Left renal pelvis (tissue), 4 donors: ENCODE data around the gene BLACAT1. TPM values are rescaled to one million over a fixed set of nuclear protein-coding genes. Genes with fewer than 3 reads are reported as not detected.

Experiments used
- DNase-seq, 4 donors: peaks; one replicate each; pipeline ENCODE4 v3.0.0-alpha.2; 2013; ENCODE audit warnings: low read depth in 4 of 4, low spot score in 3 of 4
- polyA plus RNA-seq, 4 donors: library from polyadenylated mRNA; unstranded; fragments of 120-200 nt; gene quantifications; one replicate each; pipeline ENCODE4 v1.2.1, GENCODE V29; 2013; ENCODE audit not compliant: insufficient read length in 4 of 4

The BLACAT1 gene
- polyA plus RNA-seq: 1 to 10 TPM in 3 of 4 donors, under 1 TPM in 1; 0.34 to 3.3 (median 2.4) TPM

DNA sequence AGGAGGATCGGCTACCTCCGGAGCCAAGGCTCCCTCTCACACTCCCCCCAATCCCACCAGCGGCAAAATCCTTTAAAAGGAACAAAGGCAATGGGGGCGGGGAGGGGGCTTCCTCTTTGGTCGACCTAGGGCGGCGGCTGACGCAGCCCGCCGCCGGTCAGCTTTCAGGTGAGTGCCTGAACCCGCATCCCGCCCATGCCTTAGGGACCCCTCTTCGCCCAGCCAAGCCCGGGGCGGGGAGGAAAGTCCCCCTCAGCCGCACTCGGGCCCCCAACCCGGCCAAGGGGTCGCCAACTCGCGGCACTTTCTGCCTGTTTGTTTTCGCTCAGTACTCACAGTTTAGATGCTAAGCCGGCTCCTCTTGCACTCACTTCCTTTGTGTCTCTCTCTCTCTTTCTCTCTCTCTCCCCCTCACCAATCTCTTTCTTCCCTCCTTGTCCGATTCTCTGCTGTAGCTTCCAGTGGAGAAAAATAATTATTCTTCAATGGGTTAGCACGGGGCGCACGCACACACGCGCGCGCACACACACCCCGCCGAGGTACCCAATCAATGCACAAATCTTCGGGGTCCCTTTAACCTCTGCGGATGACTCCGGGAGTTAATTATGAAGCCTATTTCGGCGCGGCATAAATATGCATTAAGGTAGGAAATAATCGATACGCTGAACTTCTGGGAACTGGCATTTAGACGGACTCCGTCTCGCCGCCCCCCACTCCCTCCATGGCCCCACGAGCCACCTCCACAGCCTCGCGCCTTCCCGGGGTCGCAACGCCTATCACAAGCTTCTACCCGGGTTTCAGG lies at the start of gene BLACAT1:
Gene BLACAT1, minus strand, starts transcription at position 465 of the 802 bp plus-strand sequence.
- no peak for DNase-seq

DNA sequence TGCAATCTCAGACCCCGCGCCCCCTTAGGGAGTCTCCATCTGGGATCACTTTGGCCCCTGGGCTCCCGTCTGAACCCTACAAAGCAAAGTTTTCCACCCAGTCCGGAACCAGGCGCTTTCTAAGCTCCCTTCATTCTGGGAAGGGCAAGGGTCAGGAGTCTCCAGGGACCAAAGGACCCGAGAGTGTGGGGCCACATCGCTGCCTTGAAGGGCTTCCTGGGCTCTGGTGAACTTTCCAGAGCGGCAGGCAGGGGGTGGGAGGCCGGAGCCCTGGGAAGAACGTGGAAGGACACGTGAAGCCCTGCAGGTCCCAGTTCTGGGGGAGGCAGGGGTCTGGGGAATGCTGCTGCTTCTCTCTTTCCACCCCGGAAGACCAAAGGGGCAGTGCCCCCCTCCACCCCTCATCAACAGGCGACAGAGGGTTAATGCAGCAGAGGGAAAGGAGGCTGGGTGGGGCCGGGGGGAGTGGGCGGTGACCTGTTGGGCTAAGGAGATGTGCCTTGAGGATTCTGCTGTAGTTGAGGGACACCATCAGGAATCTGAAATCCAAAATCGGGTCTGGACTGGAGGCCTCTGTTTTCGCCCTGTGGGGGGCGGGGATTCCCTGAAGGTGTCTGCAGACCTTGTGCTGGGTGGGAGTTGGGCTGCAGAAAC lies 49.4 kb upstream of the BLACAT1 start:
- DNase-seq: no peak

DNA sequence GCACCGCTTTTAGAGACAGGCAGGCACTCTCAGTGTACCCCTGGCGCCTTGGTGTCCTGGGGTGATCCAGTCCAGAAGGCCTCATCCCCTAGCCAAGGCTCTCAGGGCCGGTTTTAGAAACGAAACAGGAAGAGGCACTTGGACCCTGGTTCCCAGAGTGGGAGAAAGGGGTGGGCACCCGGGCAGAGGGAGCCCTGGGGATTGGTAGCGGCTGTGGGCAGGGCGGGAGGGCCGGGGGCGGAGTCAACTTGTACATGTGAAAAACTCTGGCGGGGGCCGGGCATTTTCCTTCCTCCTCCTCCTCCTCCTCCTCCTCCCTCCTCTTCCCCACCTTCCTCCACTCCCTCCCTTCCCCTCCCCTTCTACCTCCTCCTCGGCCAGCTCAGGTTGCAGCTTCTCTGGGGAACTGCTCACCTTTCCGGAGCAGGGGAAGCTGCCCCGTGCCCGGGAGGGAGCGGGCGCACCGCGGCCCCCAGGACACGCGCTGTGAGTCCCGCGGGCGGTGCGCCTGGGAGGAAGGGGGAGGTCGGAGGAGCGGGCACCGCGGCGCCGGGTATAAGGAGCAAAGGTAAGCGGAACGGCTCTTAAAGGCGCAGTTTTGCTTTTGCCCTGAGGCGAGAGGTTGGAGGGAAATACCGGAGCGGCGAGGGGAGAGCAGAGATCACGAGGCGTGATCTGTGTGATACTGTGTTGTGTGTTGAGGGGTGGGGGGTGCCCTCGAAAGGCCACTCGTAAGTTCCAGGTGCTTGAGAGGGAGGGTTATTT lies 48.6 kb upstream of the BLACAT1 start, which contains the start of gene CDK18:
Gene CDK18, plus strand, starts transcription at position 359 of the 765 bp plus-strand sequence. CDS start 18,499 bp downstream, outside the sequence.
- DNase-seq: peak in 3 of 4 donors; percentile 68 to 77 (median 74)

DNA sequence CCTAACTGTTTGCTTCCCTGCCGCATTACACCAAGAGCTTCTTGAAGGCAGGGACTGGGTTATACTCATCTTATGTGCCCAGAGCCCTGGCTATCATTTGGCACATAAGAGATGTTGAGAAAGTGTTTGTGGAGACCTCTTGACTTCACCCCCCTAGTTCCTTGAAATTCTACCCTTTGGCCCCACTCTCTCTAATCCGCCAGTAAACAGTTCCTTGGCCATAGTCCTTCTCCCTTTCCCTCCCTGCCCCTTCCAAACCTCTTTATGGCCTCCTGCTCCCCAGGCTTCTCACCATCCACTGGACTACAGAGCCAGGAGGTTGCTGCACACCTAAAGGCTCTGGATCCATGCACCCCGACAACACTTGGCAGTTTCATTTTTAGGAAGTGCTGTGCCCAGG lies 47.1 kb upstream of the BLACAT1 start:
- no peak for DNase-seq

DNA sequence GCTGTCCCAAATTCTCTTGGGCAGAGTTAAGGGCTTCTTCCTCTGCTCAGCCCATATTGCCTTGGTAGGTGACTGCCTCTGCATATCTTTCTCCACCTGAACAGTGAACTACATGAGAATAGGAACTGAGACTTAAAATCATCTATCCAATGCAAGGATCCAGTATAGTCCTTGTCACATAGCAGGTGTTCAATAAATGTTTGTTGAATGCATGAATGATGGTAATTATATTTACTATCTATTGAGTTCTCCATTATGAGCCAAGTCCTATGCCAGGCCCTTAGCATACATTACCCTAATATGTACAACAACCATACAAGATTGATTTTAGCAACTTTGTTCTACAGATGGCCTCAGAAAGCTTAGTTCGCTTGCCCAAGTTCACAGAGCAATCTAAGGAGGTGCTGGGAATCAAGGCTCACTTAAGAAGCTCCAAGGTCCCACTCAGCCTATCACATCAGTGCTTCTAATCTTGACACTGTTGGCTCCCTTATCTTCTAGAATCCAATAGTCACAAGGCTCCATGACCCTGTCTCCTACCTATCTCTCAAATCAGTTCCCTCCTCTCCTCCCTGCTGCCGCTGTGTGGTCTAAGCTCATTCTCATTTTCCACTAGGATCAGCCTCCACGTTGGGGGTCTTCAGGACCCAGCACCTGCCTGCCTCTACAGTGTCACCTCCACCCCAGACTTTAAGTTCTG lies 46.4 kb upstream of the BLACAT1 start:
- DNase-seq: no peak

DNA sequence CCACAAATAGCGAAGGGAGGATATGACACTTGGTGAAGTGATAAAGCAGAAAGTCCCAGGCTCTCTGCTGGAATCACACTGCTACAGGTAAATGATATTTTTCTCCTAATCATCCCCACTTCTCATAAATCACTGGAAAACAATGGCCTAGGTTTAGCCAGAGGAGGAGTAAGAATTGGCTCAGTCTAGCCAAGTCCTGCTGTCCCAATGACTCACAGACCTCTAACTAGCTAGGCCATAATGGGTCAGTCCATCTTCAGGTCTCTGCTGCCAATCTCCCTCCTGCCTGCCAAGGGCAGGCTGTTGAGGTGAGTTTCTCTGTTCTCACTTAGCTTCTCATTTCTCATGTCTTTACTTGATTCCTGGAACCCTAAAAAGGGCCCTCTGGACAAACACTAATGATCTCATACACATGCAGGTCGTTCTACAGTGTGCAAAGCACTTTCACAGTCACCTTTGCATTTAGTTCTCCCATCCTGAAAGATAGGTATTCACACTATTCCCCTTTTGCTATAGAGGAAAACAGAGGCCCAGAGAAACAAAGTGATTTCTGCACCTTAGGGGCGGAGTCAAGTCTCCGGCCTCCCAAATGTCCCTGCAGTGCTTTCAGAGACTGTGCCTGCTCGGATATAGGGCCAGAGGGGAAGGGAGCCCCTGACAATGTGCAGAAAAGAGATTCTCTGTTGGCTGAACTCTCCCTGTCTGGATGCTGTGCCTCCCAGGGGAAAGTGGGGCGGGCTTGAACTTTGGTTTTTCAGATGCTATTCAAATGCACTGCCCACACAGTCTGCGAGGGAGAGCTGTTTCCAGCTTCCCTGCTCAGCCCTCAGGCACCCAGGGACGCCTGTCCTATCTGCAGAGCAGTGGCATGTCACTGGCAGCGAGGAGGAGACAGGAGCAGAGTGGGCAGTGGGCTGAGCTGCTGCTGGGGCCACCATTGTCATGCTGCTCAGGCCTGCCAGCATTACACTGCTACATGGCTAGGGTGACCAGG lies 44.7 kb upstream of the BLACAT1 start:
- DNase-seq: no peak

DNA sequence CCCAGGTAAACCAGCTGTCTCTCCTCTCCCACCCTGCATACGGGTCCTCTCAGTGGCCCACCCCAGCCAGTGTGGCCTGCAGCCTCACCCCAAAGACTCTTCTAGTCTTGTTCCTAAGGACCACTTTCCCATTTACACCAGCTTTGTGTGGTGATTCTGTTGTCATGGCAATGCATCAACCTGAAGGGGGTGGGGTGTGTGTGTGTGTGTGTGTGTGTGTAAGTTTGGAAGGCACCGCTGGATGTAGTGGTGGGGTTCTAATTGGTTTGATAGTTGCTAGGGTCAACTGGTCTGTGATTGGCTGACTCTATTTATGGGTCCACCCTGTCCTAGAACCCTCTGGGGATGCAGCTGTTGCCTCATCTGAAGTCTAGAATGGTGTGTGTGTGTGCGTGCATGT lies 43.9 kb upstream of the BLACAT1 start:
- DNase-seq: no peak

DNA sequence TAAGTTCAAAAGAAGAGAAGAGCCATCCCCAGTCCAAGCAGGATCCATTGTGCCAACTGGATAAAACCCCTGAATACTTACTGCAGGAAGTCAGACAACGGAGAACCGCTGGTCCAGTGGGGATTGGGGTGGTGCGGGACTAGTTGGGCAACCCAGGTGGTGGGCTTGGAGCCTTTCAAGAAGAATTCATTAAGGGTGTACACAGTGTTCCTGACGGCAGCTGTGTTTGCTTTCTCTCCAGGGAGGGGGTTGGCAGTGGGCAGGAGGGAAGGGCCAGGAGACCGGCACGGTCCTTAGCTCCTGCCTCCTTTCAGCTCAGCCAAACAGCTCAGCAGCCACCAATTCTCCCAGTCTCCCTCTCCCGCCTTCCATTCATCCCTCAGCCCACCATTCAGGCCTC lies 41.5 kb upstream of the BLACAT1 start:
- no peak for DNase-seq

- DNase-seq: no peak
These were observed 40.8 kb upstream of the BLACAT1 start for GRCh38 chr1:205496661-205497060.

GRCh38 chr1:205495237-205495823 lies 39.5 kb upstream of the BLACAT1 start:
- DNase-seq: no peak

GRCh38 chr1:205494115-205494514 lies 38.3 kb upstream of the BLACAT1 start:
- DNase-seq: no peak

GRCh38 chr1:205493241-205494085 lies 37.6 kb upstream of the BLACAT1 start:
- DNase-seq: no peak

DNA sequence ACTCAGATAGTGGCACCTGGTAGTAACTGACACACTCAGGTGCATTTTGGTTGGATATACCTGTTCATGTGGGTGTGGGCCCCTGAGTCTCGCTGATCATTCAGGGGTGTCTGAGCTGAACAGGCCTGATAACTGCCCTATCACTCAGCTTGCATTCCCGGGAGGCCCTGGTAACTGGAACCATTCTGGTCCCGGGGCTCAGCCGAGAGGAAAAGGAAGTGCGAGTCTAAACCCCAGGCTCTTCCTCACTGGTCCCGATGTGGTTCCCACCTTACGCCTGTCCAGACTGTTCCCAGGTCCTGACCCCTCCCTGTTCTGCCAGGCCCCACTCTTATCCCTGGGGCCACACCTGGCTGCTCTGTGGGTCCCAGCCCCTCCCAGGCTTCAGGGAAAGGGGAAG lies 36.9 kb upstream of the BLACAT1 start:
- DNase-seq: no peak

GRCh38 chr1:205492201-205492667 lies 36.4 kb upstream of the BLACAT1 start:
- DNase-seq: no peak

DNA sequence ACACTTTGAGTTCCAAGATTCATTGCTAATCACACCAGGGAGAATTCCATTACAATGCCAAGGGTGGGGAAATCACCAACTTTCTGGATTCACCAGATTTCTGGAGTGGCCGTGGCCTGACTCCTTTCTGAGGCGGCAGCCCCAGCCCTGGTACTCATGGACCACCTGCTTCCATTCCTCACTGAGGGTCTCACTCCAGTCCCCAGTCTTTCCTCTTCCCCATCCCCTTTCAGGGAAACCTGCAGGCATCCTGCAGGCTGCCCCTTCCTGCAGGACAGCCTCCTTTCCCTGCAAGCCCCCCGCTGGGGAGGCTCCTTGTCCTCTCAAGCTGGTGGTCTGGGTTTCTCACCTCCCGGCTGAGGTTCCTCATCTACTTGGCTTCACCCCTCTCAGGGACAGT lies 35.9 kb upstream of the BLACAT1 start:
- no peak for DNase-seq

DNA sequence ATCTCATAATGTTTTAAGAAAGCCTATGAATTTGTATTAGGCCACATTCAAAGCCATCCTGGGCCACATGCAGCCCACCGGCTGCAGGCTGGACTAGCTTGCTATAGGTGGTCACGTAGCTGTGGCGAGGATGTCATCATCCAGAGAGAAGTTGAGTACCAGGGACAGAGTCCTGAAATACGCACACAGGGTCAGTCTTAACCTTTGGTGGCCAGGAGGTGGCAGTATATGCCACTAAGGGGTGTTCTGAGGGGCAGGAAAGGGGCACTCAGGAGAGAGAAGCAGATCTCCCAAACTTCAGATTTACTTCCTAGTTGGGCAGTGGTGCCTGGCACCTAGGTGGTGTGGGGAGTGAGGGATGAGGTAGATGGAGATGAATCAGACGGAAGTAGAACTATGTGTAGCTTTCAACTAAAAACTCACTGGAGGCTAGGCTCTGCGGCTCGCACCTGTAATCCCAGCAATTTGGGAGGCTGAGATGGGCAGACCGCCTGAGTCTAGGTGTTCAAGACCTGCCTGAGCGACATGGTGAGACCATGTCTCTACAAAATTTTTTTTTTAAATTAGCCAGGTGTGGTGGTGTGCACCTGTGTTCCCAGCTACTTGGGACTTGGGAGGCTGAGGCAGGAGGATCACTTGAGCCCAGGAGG lies 32.4 kb upstream of the BLACAT1 start:
- DNase-seq: peak in 1 of 4 donors; percentile 55

- DNase-seq: no peak
These were observed 30.4 kb upstream of the BLACAT1 start for GRCh38 chr1:205486258-205486657.
